B cell (primary cell): ENCODE data around the gene ZFP1. TPM values are rescaled to one million over a fixed set of nuclear protein-coding genes. Genes with fewer than 3 reads are reported as not detected.

Source experiments
- ATAC-seq: fragments of 200-7000 bp; cut with Tn5 transposase; one replicate; pipeline ENCODE4 v1.10.0; 2021; ENCODE audit warnings: low read depth, mild to moderate bottlenecking, moderate number of reproducible peaks, moderate library complexity
- CTCF ChIA-PET: fragments of 350-600 bp; sonication (Branson Sonifier 250); formaldehyde crosslinking; loops from one replicate; lab custom pipeline; 2021; ENCODE audit warnings: antibody characterized with exemption, inconsistent platforms; lab: Charles Lee
- POLR2A ChIA-PET: fragments of 350-600 bp; sonication (Branson Sonifier 250); formaldehyde crosslinking; loops from one replicate; lab custom pipeline; 2021; ENCODE audit warnings: antibody characterized with exemption; lab: Charles Lee
- DNase-seq: peaks from one replicate; pipeline ENCODE4 v3.0.0; 2013
- H2AFZ ChIP-seq: 2 replicates; pipeline ENCODE4 v1.6.1; 2012; ENCODE audit warnings: mild to moderate bottlenecking, low read depth, low read length; ENCODE audit not compliant: insufficient read depth, poor library complexity, severe bottlenecking
- H3K27ac ChIP-seq, 2 donors: 1 replicate in 1 of 2; 2 replicates in 1 of 2; pipeline ENCODE4 v1.5.1; 2012 to 2013; ENCODE audit warnings: low read length in 2 of 2, mild to moderate bottlenecking in 2 of 2, moderate library complexity in 1 of 2
- H3K27me3 ChIP-seq, 4 experiments: fragments of 200-600 bp in 1 of 4; sonication (generic) in 1 of 4; replicated peaks in 1 of 4; 1 replicate in 2 of 4; 2 replicates in 2 of 4; pipeline versions ENCODE4 v1.6.1 to v1.7.0; 2013 to 2016; ENCODE audit warnings: low read length in 3 of 4, mild to moderate bottlenecking in 2 of 4, mixed read lengths in 1 of 4, moderate library complexity in 1 of 4; ENCODE audit not compliant: insufficient read depth in 4 of 4, control insufficient read depth in 3 of 4; ENCODE audit errors: control extremely low read depth in 1 of 4
- H3K36me3 ChIP-seq, 2 experiments: replicated peaks in 1 of 2; 1 replicate in 1 of 2; 2 replicates in 1 of 2; pipeline versions ENCODE4 v1.6.1 to v1.7.1; 2013; ENCODE audit warnings: low read length in 1 of 2; ENCODE audit not compliant: insufficient read depth in 2 of 2, control insufficient read depth in 1 of 2; ENCODE audit errors: control extremely low read depth in 1 of 2, extremely low read depth in 1 of 2
- H3K4me1 ChIP-seq, 2 donors: fragments of 200-600 bp in 1 of 2; sonication (generic) in 1 of 2; 1 replicate in 1 of 2; 2 replicates in 1 of 2; pipeline versions ENCODE4 v1.5.1 to v1.6.1; 2013 to 2017; ENCODE audit warnings: low read length in 2 of 2; ENCODE audit not compliant: control insufficient read depth in 2 of 2, insufficient read depth in 2 of 2
- H3K4me2 ChIP-seq: replicated peaks from 2 replicates; pipeline ENCODE3; 2012; ENCODE audit warnings: mild to moderate bottlenecking, low read depth, low read length; ENCODE audit not compliant: poor library complexity, severe bottlenecking
- H3K4me3 ChIP-seq, 5 experiments: fragments of 200-600 bp in 1 of 5; sonication (generic) in 1 of 5; 1 replicate in 3 of 5; 2 replicates in 2 of 5; pipeline versions ENCODE4 v1.5.1 to v1.7.0; 2011 to 2016; ENCODE audit warnings: low read length in 4 of 5, mild to moderate bottlenecking in 4 of 5, low read depth in 2 of 5, control low read depth in 1 of 5, moderate library complexity in 1 of 5; ENCODE audit not compliant: insufficient read depth in 1 of 5; ENCODE audit errors: control extremely low read depth in 1 of 5, extremely low read depth in 1 of 5
- H3K79me2 ChIP-seq: fragments of 200-600 bp; sonication (generic); one replicate; pipeline ENCODE4 v1.6.0; 2016; ENCODE audit warnings: low read length; ENCODE audit not compliant: control insufficient read depth, insufficient read depth
- H3K9ac ChIP-seq: fragments of 200-600 bp; sonication (generic); 2 replicates; pipeline ENCODE4 v1.6.1; 2017; ENCODE audit warnings: mild to moderate bottlenecking, low read length, moderate library complexity
- H3K9me3 ChIP-seq, 3 donors: one replicate each; pipeline versions ENCODE4 v1.6.1 to v1.7.1; 2013; ENCODE audit warnings: low read length in 2 of 3; ENCODE audit not compliant: control insufficient read depth in 2 of 3, insufficient read depth in 1 of 3; ENCODE audit errors: control extremely low read depth in 1 of 3
- H4K20me1 ChIP-seq: 2 replicates; pipeline ENCODE4 v1.6.0; 2012; ENCODE audit warnings: mild to moderate bottlenecking, low read length; ENCODE audit not compliant: insufficient read depth, control insufficient read depth, poor library complexity, severe bottlenecking
- H3K27ac Mint-ChIP-seq: one replicate; pipeline ENCODE4 v1.8.0; 2021; ENCODE audit warnings: mixed read lengths
- H3K27me3 Mint-ChIP-seq: one replicate; pipeline ENCODE4 v1.8.0; 2021; ENCODE audit warnings: mixed read lengths
- H3K4me1 Mint-ChIP-seq: one replicate; pipeline ENCODE4 v1.8.0; 2021; ENCODE audit warnings: mixed read lengths
- H3K4me3 Mint-ChIP-seq: one replicate; pipeline ENCODE4 v1.8.0; 2021; ENCODE audit warnings: mixed read lengths
- H3K9me3 Mint-ChIP-seq: one replicate; pipeline ENCODE4 v1.8.0; 2022; ENCODE audit warnings: mixed read lengths; ENCODE audit not compliant: insufficient read depth
- EZH2 ChIP-seq: IDR thresholded peaks from 2 replicates; pipeline ENCODE4 v1.6.1; 2012; ENCODE audit warnings: borderline replicate concordance, low read depth, mild to moderate bottlenecking, moderate library complexity, low read length; ENCODE audit not compliant: insufficient read depth, poor library complexity, severe bottlenecking
- WGBS: methylation state at CpG from one replicate; pipeline ENCODE4 v1.1.5; 2013; ENCODE audit warnings: missing lambda C conversion rate; ENCODE audit not compliant: insufficient coverage; 5-methylcytosine and 5-hydroxymethylcytosine counted together
- intact Hi-C: fragments of 100-400 bp; cut with micrococcal nuclease; formaldehyde crosslinking; loops from one replicate; pipeline ENCODE4 v1.10.0; 2022
- polyA plus RNA-seq: library from polyadenylated mRNA; depleted of rRNA; stranded (reverse); fragments of >200 nt; gene quantifications from 2 replicates; pipeline ENCODE4 v1.2.3, GENCODE V29; 2012
- total RNA-seq, 2 donors: library from RNA; stranded (reverse); fragments of 120-200 nt in 1 of 2; gene quantifications; 1 replicate in 1 of 2; 2 replicates in 1 of 2; pipeline versions ENCODE4 v1.2.3 to v1.2.4, GENCODE V29; 2013 to 2022
- TF ChIP-seq, protein P1 (sequence below): fragments of 200-600 bp; IDR thresholded peaks from one replicate; pipeline ENCODE4 v1.8.0; 2022; ENCODE audit warnings: antibody characterized with exemption, mild to moderate bottlenecking

The ZFP1 gene
- total and polyA plus RNA-seq, 2 donors (not counting 1 experiment from before 2014, with no cell fraction given): 3.4 to 13.4 TPM

DNA sequence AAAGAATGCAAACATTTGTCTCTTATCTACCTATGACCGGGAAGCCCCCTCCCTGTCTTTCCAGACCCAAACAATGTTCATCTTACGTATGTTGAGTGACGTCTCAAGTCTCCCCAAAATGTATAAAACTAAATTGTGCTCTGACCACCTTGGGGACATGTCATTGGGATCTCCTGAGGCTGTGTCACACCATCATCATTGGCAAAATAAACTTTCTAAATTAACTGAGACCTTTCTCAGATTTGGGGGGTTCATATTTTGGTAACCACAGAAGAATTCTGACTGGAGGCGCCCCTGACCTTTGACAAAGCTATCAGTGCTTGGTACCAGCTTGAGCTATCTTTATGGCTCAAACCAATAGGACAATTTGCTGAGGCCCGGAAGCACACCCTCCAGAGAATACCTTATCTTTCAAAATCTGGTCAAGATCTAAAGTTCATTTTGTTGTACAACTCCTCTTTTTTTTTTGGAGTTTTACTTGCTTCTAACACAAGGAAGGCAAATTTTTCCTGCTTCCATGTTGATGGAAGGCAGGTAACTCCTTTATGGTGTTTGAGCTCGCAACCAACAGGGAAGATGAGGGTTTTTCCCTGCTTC, 29.3 kb upstream of the ZFP1 start:
- Histone ChIP-seq H2AFZ (no peak overlapping the region), H3K27ac (no peak overlapping the region), H3K9me3 (peaks cover 3 to 18% (median 11%) of the 10 kb centered on the region in 3 donors), H3K79me2 (no peaks in the 10 kb centered on the region), H3K4me3 (no peak overlapping the region), H4K20me1 (no peaks in the 10 kb centered on the region), H3K36me3 (no peaks in the 10 kb centered on the region), H3K4me1 (no peaks in the 10 kb centered on the region), H3K27me3 (peaks cover 0 to 3% (median 0%) of the 10 kb centered on the region in 4 experiments), H3K9ac (no peak overlapping the region), H3K4me2 (no peak overlapping the region)
- Mint-ChIP-seq H3K4me3 (no peak overlapping the region), H3K27ac (no peak overlapping the region), H3K4me1 (no peaks in the 10 kb centered on the region), H3K9me3 (peaks cover 7% of the 10 kb centered on the region), H3K27me3 (no peaks in the 10 kb centered on the region)
- DNase-seq: no peak
- intact Hi-C loops: no loop called here
- ChIA-PET CTCF (interaction anchor here (0.6 kb wide), 1 partner anchor 129 kb away, joined by 4 read pairs; no protein-coding TSS in a partner anchor), POLR2A (no interaction called here)
- TF ChIP-seq, protein P1, sequence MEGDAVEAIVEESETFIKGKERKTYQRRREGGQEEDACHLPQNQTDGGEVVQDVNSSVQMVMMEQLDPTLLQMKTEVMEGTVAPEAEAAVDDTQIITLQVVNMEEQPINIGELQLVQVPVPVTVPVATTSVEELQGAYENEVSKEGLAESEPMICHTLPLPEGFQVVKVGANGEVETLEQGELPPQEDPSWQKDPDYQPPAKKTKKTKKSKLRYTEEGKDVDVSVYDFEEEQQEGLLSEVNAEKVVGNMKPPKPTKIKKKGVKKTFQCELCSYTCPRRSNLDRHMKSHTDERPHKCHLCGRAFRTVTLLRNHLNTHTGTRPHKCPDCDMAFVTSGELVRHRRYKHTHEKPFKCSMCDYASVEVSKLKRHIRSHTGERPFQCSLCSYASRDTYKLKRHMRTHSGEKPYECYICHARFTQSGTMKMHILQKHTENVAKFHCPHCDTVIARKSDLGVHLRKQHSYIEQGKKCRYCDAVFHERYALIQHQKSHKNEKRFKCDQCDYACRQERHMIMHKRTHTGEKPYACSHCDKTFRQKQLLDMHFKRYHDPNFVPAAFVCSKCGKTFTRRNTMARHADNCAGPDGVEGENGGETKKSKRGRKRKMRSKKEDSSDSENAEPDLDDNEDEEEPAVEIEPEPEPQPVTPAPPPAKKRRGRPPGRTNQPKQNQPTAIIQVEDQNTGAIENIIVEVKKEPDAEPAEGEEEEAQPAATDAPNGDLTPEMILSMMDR: no peak
- TF ChIP-seq EZH2: no peak
- 95% methylated on average over 4 of the region's 6 CpGs for WGBS
- ATAC-seq: no peak

DNA sequence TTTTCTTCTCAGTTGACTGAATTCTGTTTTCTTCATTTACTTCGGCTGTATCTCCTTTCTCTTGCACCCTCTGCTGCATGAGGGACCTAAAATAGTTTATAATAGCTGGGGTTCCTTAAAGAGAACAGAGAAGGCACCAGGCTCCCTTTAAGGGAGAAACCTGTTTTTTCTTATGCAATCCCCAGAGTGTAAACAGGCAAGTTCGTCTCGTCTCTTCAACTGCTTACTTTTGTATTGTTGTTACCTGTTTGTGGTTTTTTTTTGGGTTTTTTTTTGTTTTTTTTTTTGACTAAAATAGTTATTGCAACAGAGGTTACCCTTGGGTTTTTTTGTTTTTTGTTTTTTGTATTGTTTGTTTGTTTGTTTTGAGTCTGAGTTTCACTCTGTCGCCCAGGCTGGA, 28.1 kb upstream of the ZFP1 start:
- ChIA-PET POLR2A (no interaction called here), CTCF (interaction anchor here (0.7 kb wide), 1 partner anchor 19 kb away, joined by 3 read pairs; no protein-coding TSS in a partner anchor)
- no peaks in the 10 kb centered on the region for H3K4me1 ChIP-seq
- H3K27ac ChIP-seq: no peak overlapping the region
- no peak overlapping the region for H3K4me2 ChIP-seq
- no peak for ATAC-seq
- H3K79me2 ChIP-seq: no peaks in the 10 kb centered on the region
- no peak for DNase-seq
- no peak overlapping the region for H2AFZ ChIP-seq
- Mint-ChIP-seq H3K9me3 (peaks cover 7% of the 10 kb centered on the region), H3K27me3 (no peaks in the 10 kb centered on the region), H3K27ac (no peak overlapping the region), H3K4me3 (no peak overlapping the region), H3K4me1 (no peaks in the 10 kb centered on the region)
- peaks cover 3 to 18% (median 11%) of the 10 kb centered on the region in 3 donors for H3K9me3 ChIP-seq
- WGBS: 86% methylated on average over 3 of the region's 4 CpGs
- no peaks in the 10 kb centered on the region for H3K36me3 ChIP-seq
- H3K4me3 ChIP-seq: no peak overlapping the region
- TF ChIP-seq, protein P1: no peak
- intact Hi-C loops: no loop called here
- peaks cover 0 to 3% (median 0%) of the 10 kb centered on the region in 4 experiments for H3K27me3 ChIP-seq
- no peak overlapping the region for H3K9ac ChIP-seq
- H4K20me1 ChIP-seq: no peaks in the 10 kb centered on the region
